BJ (cell line): ENCODE results near the gene PNPLA1. TPM values are rescaled to one million over a fixed set of nuclear protein-coding genes. Genes with fewer than 3 reads are reported as not detected.

Source experiments
- CTCF ChIA-PET: fragments of 350-600 bp; formaldehyde crosslinking; extraction: SDS; loops from one replicate; lab custom pipeline; 2021; ENCODE audit warnings: antibody characterized with exemption, inconsistent platforms; lab: Yijun Ruan, JAX
- POLR2A ChIA-PET: fragments of 300-600 bp; sonication (Branson Sonifier 250); formaldehyde crosslinking; extraction: SDS; loops from one replicate; lab custom pipeline; 2021; ENCODE audit warnings: antibody characterized with exemption; lab: Charles Lee
- DNase-seq: peaks from one replicate; pipeline ENCODE4 v3.0.0-alpha.2; 2011; ENCODE audit warnings: low read depth
- H3K27me3 ChIP-seq: 2 replicates; pipeline ENCODE4 v1.6.0; 2011; ENCODE audit warnings: low read length; ENCODE audit not compliant: control insufficient read depth, insufficient read depth
- H3K36me3 ChIP-seq: 2 replicates; pipeline ENCODE4 v1.5.1; 2011; ENCODE audit warnings: low read length; ENCODE audit not compliant: control insufficient read depth, insufficient read depth
- H3K4me3 ChIP-seq: 2 replicates; pipeline ENCODE4 v1.5.1; 2011; ENCODE audit warnings: low read depth, mild to moderate bottlenecking, control low read depth, low read length
- CTCF ChIP-seq: IDR thresholded peaks from 2 replicates; pipeline ENCODE4 v1.5.1; 2011; ENCODE audit warnings: low read depth, mild to moderate bottlenecking, control low read depth, inconsistent platforms, low read length, moderate library complexity; ENCODE audit not compliant: insufficient read depth
- polyA plus RNA-seq: library from polyadenylated mRNA; depleted of rRNA; stranded (reverse); fragments of >200 nt; gene quantifications from 2 replicates; pipeline ENCODE4 v1.2.3, GENCODE V29; 2011

Gene PNPLA1
- polyA plus RNA-seq, 1 experiment = not detected

- POLR2A ChIA-PET = no interaction called here
These were observed 17.0 kb downstream of the PNPLA1 start for GRCh38 chr6:36286858-36287257.

DNA sequence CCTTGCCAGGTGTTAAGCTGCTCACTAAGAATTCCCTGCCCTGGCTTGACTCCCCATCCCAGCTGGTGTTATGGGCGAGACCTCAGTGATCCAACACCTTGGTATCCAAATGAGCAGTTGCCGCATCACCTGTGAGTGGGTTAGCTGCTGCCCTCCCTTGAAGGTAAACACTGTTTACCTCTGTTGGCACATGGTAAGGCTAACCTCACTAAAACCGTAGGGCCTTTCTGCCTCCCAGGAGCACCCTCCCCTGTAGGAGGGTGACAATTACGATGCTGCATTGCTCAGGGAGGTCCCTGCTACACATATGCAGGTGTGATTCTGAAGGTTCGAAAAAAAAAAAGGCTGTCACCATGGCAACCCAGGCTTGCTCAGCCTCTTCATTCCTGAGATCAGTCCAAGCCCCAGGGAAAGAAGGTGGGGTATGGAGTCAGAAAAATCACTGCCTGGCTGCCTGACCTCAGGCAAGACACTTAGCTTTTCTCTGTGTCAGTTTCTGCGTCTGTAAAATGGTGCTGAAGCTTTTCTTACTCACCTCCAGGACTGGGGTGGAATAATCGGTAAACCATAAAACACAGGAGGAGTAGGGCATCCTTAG is 19.5 kb downstream of the PNPLA1 start:
- peaks cover 18% of the 10 kb centered on the region for H3K27me3 ChIP-seq
- no peak for DNase-seq
- no peaks in the 10 kb centered on the region for H3K36me3 ChIP-seq
- ChIA-PET CTCF (interaction anchor here (0.6 to 3.9 kb wide), 4 partner anchors 8 to 18 kb away, joined by 3 to 27 read pairs (median 4); no protein-coding TSS in a partner anchor), POLR2A (interaction anchor here (0.6 kb wide), 1 partner anchor 13 kb away, joined by 3 read pairs; no protein-coding TSS in a partner anchor)
- no peak overlapping the region for H3K4me3 ChIP-seq
- no peak for TF ChIP-seq CTCF

More at GRCh38 chr6:36286858-36287257, 17.0 kb downstream of the PNPLA1 start:
- no peaks in the 10 kb centered on the region for H3K36me3 ChIP-seq
- H3K4me3 ChIP-seq = no peak overlapping the region
- CTCF ChIA-PET = interaction anchor here (1.9 kb wide), 1 partner anchor 16 kb away, joined by 7 read pairs; no protein-coding TSS in a partner anchor
- H3K27me3 ChIP-seq = peaks cover 24% of the 10 kb centered on the region
- TF ChIP-seq CTCF = no peak
- no peak for DNase-seq

- Histone ChIP-seq H3K4me3 (no peak overlapping the region), H3K27me3 (peaks cover 9% of the 10 kb centered on the region), H3K36me3 (no peaks in the 10 kb centered on the region)
- ChIA-PET CTCF (interaction anchor here (0.6 to 3.9 kb wide), 4 partner anchors 10 to 323 kb away, joined by 3 to 27 read pairs (median 3); no protein-coding TSS in a partner anchor), POLR2A (interaction anchor here (0.6 kb wide), 1 partner anchor 25 kb away, joined by 3 read pairs; no protein-coding TSS in a partner anchor)
- no peak for DNase-seq
- no peak for TF ChIP-seq CTCF
These were observed 21.1 kb downstream of the PNPLA1 start for GRCh38 chr6:36290668-36291620.

- TF ChIP-seq CTCF = no peak
- ChIA-PET POLR2A (no interaction called here), CTCF (interaction anchor here (3.9 kb wide), 1 partner anchor 11 kb away, joined by 27 read pairs; no protein-coding TSS in a partner anchor)
- peaks cover 6% of the 10 kb centered on the region for H3K27me3 ChIP-seq
- no peaks in the 10 kb centered on the region for H3K36me3 ChIP-seq
- H3K4me3 ChIP-seq = no peak overlapping the region
- no peak for DNase-seq
These were observed 22.3 kb downstream of the PNPLA1 start for GRCh38 chr6:36292170-36292569.
